Measurements from ENCODE around the gene QTRT2. TPM values are rescaled to one million over a fixed set of nuclear protein-coding genes. Genes with fewer than 3 reads are reported as not detected.
A peak's percentile ranks its signal among the peaks of the same experiment; 100 is the strongest.

Gene QTRT2
- total RNA-seq, 1 experiment from 2014 or later = 38.0 TPM

- H2AFZ ChIP-seq (ENCODE audit: low read length) = no peak overlapping the region
- no peaks in the 10 kb centered on the region for H3K9me2 ChIP-seq (replicated peaks; ENCODE audit: low read length)
- DNase-seq (no peak), ATAC-seq (no peak)
- no peak overlapping the region for H3K27ac ChIP-seq (ENCODE audit: low read length)
- no peak overlapping the region for H3K4me2 ChIP-seq (ENCODE audit: low read length)
- TF ChIP-seq CTCF (conservative IDR thresholded peaks at IDR 0.05; ENCODE audit: low read depth, low read length) (no peak), EZH2phosphoT487 (IDR thresholded peaks at IDR 0.05; ENCODE audit: borderline replicate concordance, low read length) (no peak), EZH2 (IDR thresholded peaks at IDR 0.05; ENCODE audit: low read length, unreplicated experiment) (no peak)
- H3K4me3 ChIP-seq (ENCODE audit: low read length) = no peak overlapping the region
- no peaks in the 10 kb centered on the region for H3K4me1 ChIP-seq (ENCODE audit: insufficient read depth, low read length)
- no peaks in the 10 kb centered on the region for H3K36me3 ChIP-seq (ENCODE audit: low read depth, low read length)
- H3K27me3 ChIP-seq (ENCODE audit: low read length) = 0 out of 2 replicates have a peak, but pooled peaks cover 10% of the 10 kb centered on the region
- H3K9me3 ChIP-seq (ENCODE audit: low read length) = no peaks in the 10 kb centered on the region
- no peaks in the 10 kb centered on the region for H3F3A ChIP-seq (ENCODE audit: low read length, unreplicated experiment)
- no TSS peak for BruUV-seq (replicated peaks)
- ChIA-PET CTCF (no interaction called here), POLR2A (ENCODE audit: unreplicated experiment) (no interaction called here)
- no peaks in the 10 kb centered on the region for H3K79me2 ChIP-seq (ENCODE audit: low read length)
- H4K20me1 ChIP-seq (ENCODE audit: low read length) = no peaks in the 10 kb centered on the region
- H3K9ac ChIP-seq (ENCODE audit: low read length) = no peak overlapping the region
- intact Hi-C loops (cut with micrococcal nuclease) = no loop called here
Measured at GRCh38 chr3:114120211-114120610, 63.7 kb downstream of the QTRT2 start.

GRCh38 chr3:114122027-114122709 lies 65.6 kb downstream of the QTRT2 start:
- H3K79me2 ChIP-seq (ENCODE audit: low read length) = no peaks in the 10 kb centered on the region
- H3K9ac ChIP-seq (ENCODE audit: low read length) = no peak overlapping the region
- no peak overlapping the region for H3K27ac ChIP-seq (ENCODE audit: low read length)
- DNase-seq (peak; percentile 9), ATAC-seq (peak; percentile 86)
- no peak overlapping the region for H3K4me3 ChIP-seq (ENCODE audit: low read length)
- CTCF ChIA-PET = no interaction called here
- H3F3A ChIP-seq (ENCODE audit: low read length, unreplicated experiment) = no peaks in the 10 kb centered on the region
- H3K9me3 ChIP-seq (ENCODE audit: low read length) = no peaks in the 10 kb centered on the region
- H3K4me1 ChIP-seq (ENCODE audit: insufficient read depth, low read length) = no peaks in the 10 kb centered on the region
- no peaks in the 10 kb centered on the region for H3K36me3 ChIP-seq (ENCODE audit: low read depth, low read length)
- no peaks in the 10 kb centered on the region for H3K9me2 ChIP-seq (replicated peaks; ENCODE audit: low read length)
- 0 out of 2 replicates have a peak, but pooled peaks cover 10% of the 10 kb centered on the region for H3K27me3 ChIP-seq (ENCODE audit: low read length)
- H3K4me2 ChIP-seq (ENCODE audit: low read length) = no peak overlapping the region
- TF ChIP-seq CTCF (conservative IDR thresholded peaks at IDR 0.05; ENCODE audit: low read depth, low read length) (no peak), EZH2phosphoT487 (IDR thresholded peaks at IDR 0.05; ENCODE audit: borderline replicate concordance, low read length) (no peak)
- no TSS peak for BruUV-seq (replicated peaks)
- intact Hi-C loops (cut with micrococcal nuclease) = no loop called here
- no peak overlapping the region for H2AFZ ChIP-seq (ENCODE audit: low read length)
- POLR2A ChIA-PET (ENCODE audit: unreplicated experiment) = no interaction called here
- H4K20me1 ChIP-seq (ENCODE audit: low read length) = no peaks in the 10 kb centered on the region

- no peak for ATAC-seq
- Histone ChIP-seq H3K4me2 (ENCODE audit: low read length) (no peak overlapping the region), H4K20me1 (ENCODE audit: low read length) (no peaks in the 10 kb centered on the region), H3K9ac (ENCODE audit: low read length) (no peak overlapping the region), H3K27ac (ENCODE audit: low read length) (no peak overlapping the region), H2AFZ (ENCODE audit: low read length) (no peak overlapping the region), H3K79me2 (ENCODE audit: low read length) (no peaks in the 10 kb centered on the region), H3K27me3 (ENCODE audit: low read length) (0 out of 2 replicates have a peak, but pooled peaks cover 5% of the 10 kb centered on the region), H3F3A (ENCODE audit: low read length, unreplicated experiment) (no peaks in the 10 kb centered on the region), H3K4me1 (ENCODE audit: insufficient read depth, low read length) (no peaks in the 10 kb centered on the region), H3K9me3 (ENCODE audit: low read length) (no peaks in the 10 kb centered on the region), H3K4me3 (ENCODE audit: low read length) (no peak overlapping the region), H3K9me2 (replicated peaks; ENCODE audit: low read length) (no peaks in the 10 kb centered on the region), H3K36me3 (ENCODE audit: low read depth, low read length) (no peaks in the 10 kb centered on the region)
- TF ChIP-seq CTCF (conservative IDR thresholded peaks at IDR 0.05; ENCODE audit: low read depth, low read length) (no peak), EZH2phosphoT487 (IDR thresholded peaks at IDR 0.05; ENCODE audit: borderline replicate concordance, low read length) (no peak), EZH2 (IDR thresholded peaks at IDR 0.05; ENCODE audit: low read length, unreplicated experiment) (no peak)
- intact Hi-C loops (cut with micrococcal nuclease) = no loop called here
- BruUV-seq (replicated peaks) = no TSS peak
- peak; percentile 11 for DNase-seq
- ChIA-PET CTCF (no interaction called here), POLR2A (ENCODE audit: unreplicated experiment) (no interaction called here)
Measured at GRCh38 chr3:114126461-114126860, 69.9 kb downstream of the QTRT2 start.
